ENCODE data around the gene PTTG1IP.

Gene PTTG1IP

GRCh38 chr21:44844256-44844655 lies 29.2 kb downstream of the PTTG1IP start:
- H3K9ac ChIP-seq (ENCODE audit: insufficient read length), result no peak overlapping the region
- TF ChIP-seq POLR2AphosphoS5 (IDR thresholded peaks at IDR 0.05; ENCODE audit: borderline replicate concordance, low read depth, low read length), result no peak
- TF ChIP-seq FOXP2 (optimal IDR thresholded peaks at IDR 0.05; ENCODE audit: control extremely low read depth, extremely low read length, insufficient read depth), result no peak
- TF ChIP-seq EZH2 (IDR thresholded peaks at IDR 0.05), result no peak
- peaks cover 2% of the 10 kb centered on the region for H3K36me3 ChIP-seq (ENCODE audit: insufficient read depth, low read length)
- no peak for DNase-seq (ENCODE audit: low read depth, low spot score)
- H3K9me3 ChIP-seq (ENCODE audit: low read depth, low read length), result no peaks in the 10 kb centered on the region
- no peak overlapping the region for H3K27ac ChIP-seq
- no peak overlapping the region for H3K4me3 ChIP-seq

DNA sequence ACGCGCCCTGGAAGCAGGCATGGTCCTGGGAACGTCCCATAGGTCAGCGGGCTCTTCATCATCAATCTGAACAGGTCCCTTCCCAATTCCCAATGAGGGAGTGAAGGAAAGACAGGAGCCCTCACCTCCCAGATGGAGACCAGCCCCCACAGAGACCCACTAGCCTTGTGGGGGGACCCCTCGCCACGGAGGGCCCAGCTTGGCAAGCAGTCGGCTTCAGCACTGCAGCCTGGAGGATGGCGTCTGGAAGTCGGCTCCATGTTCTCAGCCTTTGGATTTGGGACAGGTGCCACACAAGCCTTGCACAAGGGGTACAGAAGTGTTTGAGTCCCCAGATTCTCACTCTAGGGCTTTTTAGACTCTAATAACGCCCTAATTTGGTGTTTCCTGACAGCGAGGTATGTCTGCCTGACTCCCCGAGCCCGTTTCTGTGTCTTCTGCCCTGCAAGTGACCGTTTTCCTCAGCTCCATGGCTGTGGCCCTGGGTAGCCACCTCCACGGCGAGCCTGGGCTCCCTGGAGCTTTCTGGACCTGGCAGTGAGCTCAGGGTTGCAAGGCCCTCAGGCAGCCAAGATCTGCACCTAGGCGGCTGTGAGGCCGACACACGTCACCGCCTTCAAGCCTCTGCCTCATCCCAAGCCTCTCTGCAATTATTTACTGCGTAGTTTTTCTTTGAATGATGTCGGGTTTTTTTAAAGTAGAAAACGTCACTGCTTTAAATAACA lies 30.6 kb downstream of the PTTG1IP start:
- H3K9me3 ChIP-seq (ENCODE audit: low read depth, low read length), result no peaks in the 10 kb centered on the region
- no peaks in the 10 kb centered on the region for H3K36me3 ChIP-seq (ENCODE audit: insufficient read depth, low read length)
- no peak for TF ChIP-seq FOXP2 (optimal IDR thresholded peaks at IDR 0.05; ENCODE audit: control extremely low read depth, extremely low read length, insufficient read depth)
- no peak for TF ChIP-seq EZH2 (IDR thresholded peaks at IDR 0.05)
- TF ChIP-seq POLR2AphosphoS5 (IDR thresholded peaks at IDR 0.05; ENCODE audit: borderline replicate concordance, low read depth, low read length), result no peak
- no peak for DNase-seq (ENCODE audit: low read depth, low spot score)
- no peak overlapping the region for H3K4me3 ChIP-seq
- H3K9ac ChIP-seq (ENCODE audit: insufficient read length), result no peak overlapping the region
- no peak overlapping the region for H3K27ac ChIP-seq

DNA sequence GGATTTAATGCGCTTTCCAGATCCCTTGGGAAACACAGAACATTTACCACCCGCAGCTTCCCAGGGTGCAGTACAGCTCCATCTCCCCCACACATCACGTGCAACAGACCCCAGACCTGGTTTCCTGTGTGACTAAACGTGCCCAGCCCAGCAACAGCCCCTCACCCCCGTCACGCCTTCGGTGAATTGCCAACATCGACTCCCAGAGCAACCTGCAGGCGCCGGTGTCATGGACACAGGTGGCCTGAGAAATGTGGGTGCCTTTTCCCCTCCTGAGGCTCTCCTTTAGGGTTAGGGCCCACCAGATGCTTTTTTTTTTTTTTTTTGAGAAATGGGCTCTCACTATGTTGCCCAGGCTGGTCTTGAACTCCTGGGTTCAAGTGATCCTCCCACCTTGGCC lies 31.4 kb downstream of the PTTG1IP start:
- TF ChIP-seq EZH2 (IDR thresholded peaks at IDR 0.05) (no peak), FOXP2 (optimal IDR thresholded peaks at IDR 0.05; ENCODE audit: control extremely low read depth, extremely low read length, insufficient read depth) (no peak), POLR2AphosphoS5 (IDR thresholded peaks at IDR 0.05; ENCODE audit: borderline replicate concordance, low read depth, low read length) (no peak)
- H3K9me3 ChIP-seq (ENCODE audit: low read depth, low read length), result no peaks in the 10 kb centered on the region
- no peak for DNase-seq (ENCODE audit: low read depth, low spot score)
- H3K4me3 ChIP-seq, result no peak overlapping the region
- no peak overlapping the region for H3K9ac ChIP-seq (ENCODE audit: insufficient read length)
- no peaks in the 10 kb centered on the region for H3K36me3 ChIP-seq (ENCODE audit: insufficient read depth, low read length)
- no peak overlapping the region for H3K27ac ChIP-seq

GRCh38 chr21:44840771-44841170 lies 32.7 kb downstream of the PTTG1IP start:
- TF ChIP-seq EZH2 (IDR thresholded peaks at IDR 0.05) (no peak), FOXP2 (optimal IDR thresholded peaks at IDR 0.05; ENCODE audit: control extremely low read depth, extremely low read length, insufficient read depth) (no peak), POLR2AphosphoS5 (IDR thresholded peaks at IDR 0.05; ENCODE audit: borderline replicate concordance, low read depth, low read length) (no peak)
- H3K36me3 ChIP-seq (ENCODE audit: insufficient read depth, low read length), result no peaks in the 10 kb centered on the region
- no peak for DNase-seq (ENCODE audit: low read depth, low spot score)
- H3K9me3 ChIP-seq (ENCODE audit: low read depth, low read length), result no peaks in the 10 kb centered on the region
- no peak overlapping the region for H3K9ac ChIP-seq (ENCODE audit: insufficient read length)
- no peak overlapping the region for H3K27ac ChIP-seq
- no peak overlapping the region for H3K4me3 ChIP-seq

DNA sequence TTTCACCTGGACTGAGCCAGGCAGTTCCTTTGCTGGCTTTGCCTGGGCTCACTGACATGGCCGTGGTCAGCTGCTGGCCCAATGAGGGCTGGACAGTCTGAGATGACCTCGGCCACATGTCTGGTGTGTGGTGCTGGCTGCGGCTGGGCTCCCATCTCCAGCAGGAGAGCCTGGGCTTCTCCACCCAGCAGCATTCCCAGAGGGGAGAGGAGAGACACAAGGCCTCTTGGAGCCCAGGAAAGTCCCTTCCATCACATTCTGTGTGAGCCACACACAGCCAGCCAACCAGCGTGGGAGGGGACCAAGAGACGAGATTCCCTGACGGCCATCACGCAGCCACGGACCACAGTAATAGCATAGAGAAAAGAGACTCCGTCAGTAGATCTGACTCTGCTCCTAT lies 34.5 kb downstream of the PTTG1IP start:
- TF ChIP-seq FOXP2 (optimal IDR thresholded peaks at IDR 0.05; ENCODE audit: control extremely low read depth, extremely low read length, insufficient read depth) (no peak), EZH2 (IDR thresholded peaks at IDR 0.05) (no peak), POLR2AphosphoS5 (IDR thresholded peaks at IDR 0.05; ENCODE audit: borderline replicate concordance, low read depth, low read length) (no peak)
- Histone ChIP-seq H3K36me3 (ENCODE audit: insufficient read depth, low read length) (no peaks in the 10 kb centered on the region), H3K9me3 (ENCODE audit: low read depth, low read length) (no peaks in the 10 kb centered on the region)

DNA sequence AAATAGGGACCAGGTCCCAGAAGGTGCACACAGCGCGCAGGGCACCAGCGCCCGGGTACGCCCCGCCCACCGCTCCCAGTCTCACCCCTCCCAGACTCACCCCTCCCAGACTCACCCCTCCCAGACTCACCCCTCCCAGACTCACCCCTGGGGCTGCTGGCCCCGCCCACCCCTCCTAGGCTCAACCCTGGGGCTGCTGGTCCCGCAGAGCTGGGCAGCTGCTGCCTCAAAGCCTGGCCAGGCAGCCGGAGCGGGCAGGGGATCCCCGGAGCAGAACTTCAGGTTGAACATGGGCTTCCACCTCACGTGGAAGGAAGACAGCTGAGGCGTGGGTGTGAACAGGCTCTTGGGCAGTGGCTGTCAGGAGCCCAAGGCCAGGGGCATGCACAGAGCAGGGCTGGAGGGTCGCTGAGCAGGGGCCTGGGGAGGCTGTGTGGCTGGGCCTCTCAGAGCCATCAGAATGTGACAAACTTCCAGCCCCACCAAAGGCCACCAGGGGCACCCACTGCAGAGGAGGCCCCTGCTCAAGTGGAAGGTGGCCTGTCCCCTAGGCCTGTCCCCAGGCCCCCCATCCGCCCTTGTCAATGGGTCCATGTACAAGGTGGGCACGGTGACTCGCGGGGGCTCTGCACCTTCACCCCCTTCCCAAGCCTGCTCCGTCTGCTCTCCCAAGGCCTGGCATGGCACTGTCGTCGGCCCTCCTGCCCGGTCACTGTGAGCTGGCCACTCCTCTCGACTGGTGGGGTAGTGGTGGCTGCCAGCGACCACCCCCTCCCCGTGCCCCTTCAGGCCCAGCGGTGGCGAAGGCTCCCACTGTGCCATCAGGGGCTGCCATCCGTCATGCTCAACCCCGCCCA lies 35.2 kb downstream of the PTTG1IP start:
- TF ChIP-seq EZH2 (IDR thresholded peaks at IDR 0.05) (no peak), FOXP2 (optimal IDR thresholded peaks at IDR 0.05; ENCODE audit: control extremely low read depth, extremely low read length, insufficient read depth) (no peak)
- Histone ChIP-seq H3K9ac (ENCODE audit: insufficient read length) (no peak overlapping the region), H3K9me3 (ENCODE audit: low read depth, low read length) (no peaks in the 10 kb centered on the region), H3K27ac (no peak overlapping the region), H3K4me3 (no peak overlapping the region), H3K36me3 (ENCODE audit: insufficient read depth, low read length) (no peaks in the 10 kb centered on the region)
- no peak for DNase-seq (ENCODE audit: low read depth, low spot score)

More for the DNA sequence above, 34.5 kb downstream of the PTTG1IP start:
- no peak for DNase-seq (ENCODE audit: low read depth, low spot score)
- Histone ChIP-seq H3K27ac (no peak overlapping the region), H3K9ac (ENCODE audit: insufficient read length) (no peak overlapping the region), H3K4me3 (no peak overlapping the region)

- no peaks in the 10 kb centered on the region for H3K36me3 ChIP-seq (ENCODE audit: insufficient read depth, low read length)
- H3K9ac ChIP-seq (ENCODE audit: insufficient read length), result no peak overlapping the region
- no peak for TF ChIP-seq EZH2 (IDR thresholded peaks at IDR 0.05)
- TF ChIP-seq POLR2AphosphoS5 (IDR thresholded peaks at IDR 0.05; ENCODE audit: borderline replicate concordance, low read depth, low read length), result no peak
- no peak for TF ChIP-seq FOXP2 (optimal IDR thresholded peaks at IDR 0.05; ENCODE audit: control extremely low read depth, extremely low read length, insufficient read depth)
- no peaks in the 10 kb centered on the region for H3K9me3 ChIP-seq (ENCODE audit: low read depth, low read length)
- DNase-seq (ENCODE audit: low read depth, low spot score), result no peak
- H3K4me3 ChIP-seq, result no peak overlapping the region
- H3K27ac ChIP-seq, result no peak overlapping the region
These were observed 36.0 kb downstream of the PTTG1IP start for GRCh38 chr21:44837537-44837936.

DNA sequence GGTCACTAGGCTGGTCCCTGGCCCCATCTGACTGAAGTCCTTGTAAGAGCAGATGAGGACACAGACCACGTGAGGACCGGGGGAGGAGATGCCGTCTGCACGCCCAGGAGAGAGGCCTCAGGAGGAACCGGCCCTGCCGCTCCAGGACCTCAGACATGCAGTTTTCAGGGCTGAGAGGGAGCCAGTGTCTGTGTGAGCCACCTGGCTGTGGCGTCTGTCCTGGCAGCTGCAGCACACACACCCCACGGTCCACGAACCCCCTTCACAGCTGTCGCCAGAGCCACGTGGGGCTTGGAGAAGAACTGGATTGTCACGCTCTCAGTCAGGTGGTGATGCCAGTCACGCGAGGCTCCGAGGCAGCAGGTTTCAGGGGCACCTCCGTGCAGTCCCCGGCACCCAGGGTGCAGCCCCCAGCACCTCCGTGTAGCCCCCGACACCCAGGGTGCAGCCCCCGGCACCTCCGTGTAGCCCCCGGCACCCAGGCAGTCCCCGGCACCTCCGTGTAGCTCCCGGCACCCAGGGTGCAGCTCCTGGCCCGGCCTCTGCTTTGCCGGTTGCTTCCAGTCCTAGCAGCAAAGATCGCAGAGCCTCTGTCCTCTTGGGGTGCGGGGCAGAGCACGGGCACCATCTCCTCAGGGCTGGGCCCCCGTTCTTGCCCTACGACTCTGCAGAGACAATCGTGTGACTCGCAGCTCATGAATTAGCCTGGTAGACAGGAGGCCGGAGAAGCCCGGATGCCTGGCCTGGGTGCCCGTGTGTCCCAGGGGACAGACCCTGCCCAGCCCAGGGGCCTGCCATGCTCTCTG lies 36.6 kb downstream of the PTTG1IP start:
- Histone ChIP-seq H3K36me3 (ENCODE audit: insufficient read depth, low read length) (no peaks in the 10 kb centered on the region), H3K4me3 (no peak overlapping the region), H3K9ac (ENCODE audit: insufficient read length) (no peak overlapping the region), H3K9me3 (ENCODE audit: low read depth, low read length) (no peaks in the 10 kb centered on the region), H3K27ac (no peak overlapping the region)
- DNase-seq (ENCODE audit: low read depth, low spot score), result no peak
- TF ChIP-seq FOXP2 (optimal IDR thresholded peaks at IDR 0.05; ENCODE audit: control extremely low read depth, extremely low read length, insufficient read depth), result no peak
- no peak for TF ChIP-seq POLR2AphosphoS5 (IDR thresholded peaks at IDR 0.05; ENCODE audit: borderline replicate concordance, low read depth, low read length)
- no peak for TF ChIP-seq EZH2 (IDR thresholded peaks at IDR 0.05)
